ENCODE results near the gene ASTE1. TPM values are rescaled to one million over a fixed set of nuclear protein-coding genes. Genes with fewer than 3 reads are reported as not detected.
"Not testable (repeated sequence)": the region's sequence is repeated elsewhere in the genome, so short reads cannot be mapped to it uniquely, and the experiment has no call there.

Gene ASTE1
- total RNA-seq, 4 donors from 2014 or later = 7.9 to 13.1 (median 9.7) TPM

DNA sequence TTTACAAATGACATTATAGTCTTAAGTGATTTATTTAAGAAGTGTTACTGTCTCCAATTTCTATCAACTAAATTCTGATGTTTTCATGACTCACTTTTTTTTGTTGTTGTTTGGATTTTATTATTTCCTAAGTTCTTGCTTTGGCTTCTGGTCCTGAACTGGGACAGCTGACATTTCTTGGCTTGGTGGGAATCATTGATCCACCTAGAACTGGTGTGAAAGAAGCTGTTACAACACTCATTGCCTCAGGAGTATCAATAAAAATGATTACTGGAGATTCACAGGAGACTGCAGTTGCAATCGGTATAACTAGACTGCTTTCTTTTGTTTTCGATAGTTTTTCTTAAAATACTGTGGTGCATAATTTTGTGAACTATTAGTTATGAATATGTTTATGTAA lies 47.5 kb downstream of the ASTE1 start:
- no peak overlapping the region for H3K27ac ChIP-seq
- no peak for TF ChIP-seq POLR2A (IDR thresholded peaks at IDR 0.05)
- TF ChIP-seq, protein P1, sequence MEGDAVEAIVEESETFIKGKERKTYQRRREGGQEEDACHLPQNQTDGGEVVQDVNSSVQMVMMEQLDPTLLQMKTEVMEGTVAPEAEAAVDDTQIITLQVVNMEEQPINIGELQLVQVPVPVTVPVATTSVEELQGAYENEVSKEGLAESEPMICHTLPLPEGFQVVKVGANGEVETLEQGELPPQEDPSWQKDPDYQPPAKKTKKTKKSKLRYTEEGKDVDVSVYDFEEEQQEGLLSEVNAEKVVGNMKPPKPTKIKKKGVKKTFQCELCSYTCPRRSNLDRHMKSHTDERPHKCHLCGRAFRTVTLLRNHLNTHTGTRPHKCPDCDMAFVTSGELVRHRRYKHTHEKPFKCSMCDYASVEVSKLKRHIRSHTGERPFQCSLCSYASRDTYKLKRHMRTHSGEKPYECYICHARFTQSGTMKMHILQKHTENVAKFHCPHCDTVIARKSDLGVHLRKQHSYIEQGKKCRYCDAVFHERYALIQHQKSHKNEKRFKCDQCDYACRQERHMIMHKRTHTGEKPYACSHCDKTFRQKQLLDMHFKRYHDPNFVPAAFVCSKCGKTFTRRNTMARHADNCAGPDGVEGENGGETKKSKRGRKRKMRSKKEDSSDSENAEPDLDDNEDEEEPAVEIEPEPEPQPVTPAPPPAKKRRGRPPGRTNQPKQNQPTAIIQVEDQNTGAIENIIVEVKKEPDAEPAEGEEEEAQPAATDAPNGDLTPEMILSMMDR (IDR thresholded peaks at IDR 0.05) = no peak
- intact Hi-C loops (cut with DNase I) = no loop called here

GRCh38 chr3:130976706-130977105 lies 49.9 kb downstream of the ASTE1 start:
- no peak for TF ChIP-seq POLR2A (IDR thresholded peaks at IDR 0.05)
- TF ChIP-seq, protein P1 (IDR thresholded peaks at IDR 0.05) = no peak
- no peak overlapping the region for H3K27ac ChIP-seq
- no peak overlapping the region for H3K4me3 ChIP-seq (replicated peaks in 1 of 3)
- 86 to 88% methylated on average over 4 of the region's 4 CpGs for WGBS, 2 donors
- H3K27me3 ChIP-seq = no peaks in the 10 kb centered on the region
- no peak for DNase-seq
- no peaks in the 10 kb centered on the region for H3K4me1 ChIP-seq
- H3K9me3 ChIP-seq = no peaks in the 10 kb centered on the region
- H3K36me3 ChIP-seq = no peaks in the 10 kb centered on the region
- intact Hi-C loops (cut with DNase I) = no loop called here

More for the DNA sequence above, 47.5 kb downstream of the ASTE1 start:
- Histone ChIP-seq H3K4me1 (no peaks in the 10 kb centered on the region), H3K36me3 (no peaks in the 10 kb centered on the region), H3K4me3 (replicated peaks in 1 of 3) (no peak overlapping the region), H3K9me3 (no peaks in the 10 kb centered on the region), H3K27me3 (no peaks in the 10 kb centered on the region)
- DNase-seq = no peak
- 93% methylated on average over 2 of the region's 2 CpGs for WGBS, 2 donors

DNA sequence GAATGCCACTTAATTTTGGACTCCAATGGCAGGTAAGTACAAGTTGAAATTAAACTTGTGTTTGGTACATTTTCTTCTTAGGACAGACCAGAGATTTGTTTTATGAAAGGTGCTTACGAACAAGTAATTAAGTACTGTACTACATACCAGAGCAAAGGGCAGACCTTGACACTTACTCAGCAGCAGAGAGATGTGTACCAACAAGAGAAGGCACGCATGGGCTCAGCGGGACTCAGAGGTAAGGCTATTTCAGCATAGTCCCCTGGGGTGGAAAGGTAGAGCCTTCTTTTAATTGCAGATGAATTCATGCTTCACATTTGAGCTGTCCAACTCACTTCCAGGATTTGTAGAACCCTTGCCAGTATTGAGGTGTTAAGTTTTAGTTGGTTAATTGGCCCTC lies 51.4 kb downstream of the ASTE1 start:
- no peaks in the 10 kb centered on the region for H3K27me3 ChIP-seq
- no peaks in the 10 kb centered on the region for H3K4me1 ChIP-seq
- no peak for DNase-seq
- no peak overlapping the region for H3K27ac ChIP-seq
- no peaks in the 10 kb centered on the region for H3K36me3 ChIP-seq
- TF ChIP-seq, protein P1 (IDR thresholded peaks at IDR 0.05) = no peak
- TF ChIP-seq POLR2A (IDR thresholded peaks at IDR 0.05) = no peak
- H3K4me3 ChIP-seq (replicated peaks in 1 of 3) = no peak overlapping the region
- 97 to 99% methylated on average over 3 of the region's 3 CpGs for WGBS, 2 donors
- no peaks in the 10 kb centered on the region for H3K9me3 ChIP-seq
- intact Hi-C loops (cut with DNase I) = no loop called here

DNA sequence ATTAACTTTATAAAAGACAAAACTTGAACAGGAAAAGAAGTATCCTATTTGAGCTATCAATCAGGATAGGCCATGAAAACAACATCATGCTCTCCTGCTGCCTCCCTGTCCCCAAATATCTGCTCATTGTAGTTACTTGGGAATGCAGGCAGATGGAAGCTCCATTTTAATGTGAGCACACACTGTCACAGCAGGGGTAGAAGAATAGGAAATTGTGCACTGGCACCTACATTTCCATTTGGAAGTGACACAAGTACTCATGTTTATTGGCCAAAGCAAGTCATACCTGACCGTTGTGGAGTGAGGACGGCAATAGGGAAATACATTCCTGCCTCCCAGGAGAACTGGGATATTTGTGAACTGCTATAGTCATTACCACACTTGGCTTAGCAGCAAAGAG lies 52.4 kb downstream of the ASTE1 start:
- Histone ChIP-seq H3K27ac (no peak overlapping the region), H3K9me3 (no peaks in the 10 kb centered on the region), H3K4me1 (no peaks in the 10 kb centered on the region), H3K36me3 (peaks cover 0 to 3% of the 10 kb centered on the region in 2 donors), H3K27me3 (no peaks in the 10 kb centered on the region), H3K4me3 (replicated peaks in 1 of 3) (no peak overlapping the region)
- WGBS, 2 donors = 95% methylated on average over 2 of the region's 2 CpGs
- TF ChIP-seq POLR2A (IDR thresholded peaks at IDR 0.05) = no peak
- TF ChIP-seq, protein P1 (IDR thresholded peaks at IDR 0.05) = no peak
- DNase-seq = no peak
- intact Hi-C loops (cut with DNase I) = no loop called here

- TF ChIP-seq POLR2A (IDR thresholded peaks at IDR 0.05) = no peak
- TF ChIP-seq, protein P1 (IDR thresholded peaks at IDR 0.05) = no peak
- intact Hi-C loops (cut with DNase I) = no loop called here
- H3K4me1 ChIP-seq = no peaks in the 10 kb centered on the region
- H3K9me3 ChIP-seq = no peaks in the 10 kb centered on the region
- peaks cover 0 to 4% of the 10 kb centered on the region in 2 donors for H3K36me3 ChIP-seq
- no peaks in the 10 kb centered on the region for H3K27me3 ChIP-seq
- no peak for DNase-seq
- no peak overlapping the region for H3K4me3 ChIP-seq (replicated peaks in 1 of 3)
- 83 to 87% methylated on average over 5 of the region's 5 CpGs for WGBS, 2 donors
- no peak overlapping the region for H3K27ac ChIP-seq
Observed at GRCh38 chr3:130973406-130973805, 53.2 kb downstream of the ASTE1 start.

DNA sequence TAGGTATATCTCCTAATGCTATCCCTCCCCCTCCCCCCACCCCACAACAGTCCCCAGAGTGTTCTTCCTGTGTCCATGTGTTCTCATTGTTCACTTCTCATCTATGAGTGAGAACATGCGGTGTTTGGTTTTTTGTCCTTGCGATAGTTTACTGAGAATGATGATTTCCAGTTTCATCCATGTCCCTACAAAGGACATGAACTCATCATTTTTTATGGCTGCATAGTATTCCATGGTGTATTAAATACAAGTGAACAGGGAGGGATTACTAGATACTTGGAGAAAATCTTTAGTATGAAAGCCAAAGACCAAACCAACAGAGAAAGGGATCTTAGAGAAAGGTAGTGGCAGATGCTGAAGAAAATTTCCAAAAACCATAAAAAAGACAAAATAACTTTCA lies 54.0 kb downstream of the ASTE1 start:
- H3K9me3 ChIP-seq; H3K27ac ChIP-seq; H3K4me1 ChIP-seq; intact Hi-C loops (cut with DNase I); H3K27me3 ChIP-seq; H3K36me3 ChIP-seq; H3K4me3 ChIP-seq (replicated peaks in 1 of 3); DNase-seq: not testable (repeated sequence)
- WGBS, 2 donors = 98 to 100% methylated on average over 2 of the region's 2 CpGs

Data from thyroid gland (tissue), 4 donors.